H54 (cell line): ENCODE measurements around the gene THSD4.

Experiments used
- DNase-seq: peaks from one replicate; pipeline ENCODE4 v3.0.0; 2011; ENCODE audit warnings: low spot score, mixed read lengths; ENCODE audit not compliant: insufficient read length
- FAIRE-seq: peaks from 3 replicates; lab custom pipeline; 2011; peaks lifted over from hg19 to GRCh38; lab: Jason Lieb, UNC
- POLR2A ChIP-seq: IDR thresholded peaks from 2 replicates; pipeline ENCODE4 v1.6.1; 2011; ENCODE audit warnings: low read depth, mild to moderate bottlenecking, low read length

Gene THSD4

GRCh38 chr15:71109130-71109529, 6.1 kb upstream of the THSD4 start:
- FAIRE-seq, result no peak
- DNase-seq, result no peak
- TF ChIP-seq POLR2A, result no peak

DNA sequence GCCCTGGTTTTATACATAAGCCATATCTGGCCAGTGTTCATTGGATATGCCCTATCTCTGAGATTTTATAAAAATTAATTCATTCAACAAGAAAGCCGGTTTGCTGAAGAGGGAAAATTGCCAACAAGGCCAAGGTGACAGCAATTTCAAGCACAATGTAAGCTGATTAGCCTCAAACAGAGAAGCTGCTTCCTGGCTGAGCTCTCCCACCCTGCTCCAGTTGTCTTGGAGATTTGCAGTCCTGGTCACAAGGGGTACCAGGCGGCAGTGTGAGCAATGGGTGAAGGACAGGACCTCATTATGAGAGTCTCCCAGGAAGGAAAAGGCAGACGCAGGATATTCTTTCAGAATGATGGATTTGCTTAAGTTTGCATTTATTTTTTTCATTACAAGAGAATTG, 5.4 kb upstream of the THSD4 start:
- FAIRE-seq (no peak), DNase-seq (no peak)
- no peak for TF ChIP-seq POLR2A

GRCh38 chr15:71110405-71111180, 4.7 kb upstream of the THSD4 start:
- no peak for TF ChIP-seq POLR2A
- FAIRE-seq, result no peak
- no peak for DNase-seq

GRCh38 chr15:71111181-71111565, 4.1 kb upstream of the THSD4 start:
- FAIRE-seq (no peak), DNase-seq (no peak)
- no peak for TF ChIP-seq POLR2A

- no peak for TF ChIP-seq POLR2A
These were observed 3.3 kb upstream of the THSD4 start for GRCh38 chr15:71111950-71112349.

GRCh38 chr15:71112429-71112828, 2.8 kb upstream of the THSD4 start:
- DNase-seq (no peak), FAIRE-seq (no peak)
- TF ChIP-seq POLR2A, result no peak

More at GRCh38 chr15:71111950-71112349, 3.3 kb upstream of the THSD4 start:
- DNase-seq (no peak), FAIRE-seq (no peak)

DNA sequence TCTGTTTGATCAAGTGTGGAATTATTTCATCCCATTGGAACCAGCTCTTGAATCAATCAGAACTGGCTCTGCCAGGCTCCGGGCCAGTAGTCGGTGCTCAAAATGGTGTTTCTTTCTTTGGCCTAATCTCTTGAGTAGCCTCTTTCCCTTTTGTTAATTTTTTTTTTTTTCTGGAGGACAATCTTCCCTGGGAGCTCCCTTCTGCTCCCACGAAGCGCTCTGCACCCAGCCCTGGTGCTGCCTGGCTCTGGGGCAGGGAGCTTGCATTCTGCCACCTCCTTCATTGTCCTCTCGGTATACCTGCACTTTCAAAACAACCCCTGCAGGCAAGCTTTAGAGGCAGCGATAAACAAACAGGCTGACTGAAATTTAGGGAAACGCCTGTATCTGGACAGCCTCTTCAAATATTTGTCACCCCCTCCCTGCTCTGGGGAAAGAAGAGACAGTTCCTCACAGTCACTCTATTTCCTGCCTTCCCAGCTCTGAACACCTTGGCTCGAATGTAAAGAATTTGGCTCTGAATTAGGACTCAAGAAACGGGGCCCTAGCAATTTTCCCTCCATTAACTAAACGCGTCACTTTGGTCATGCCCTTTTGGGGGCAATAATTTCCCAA, 1.1 kb upstream of the THSD4 start:
- FAIRE-seq, result no peak
- DNase-seq, result no peak
- TF ChIP-seq POLR2A, result no peak

GRCh38 chr15:71115567-71116351, 488 bp downstream of the THSD4 start:
- no peak for DNase-seq
- TF ChIP-seq POLR2A, result no peak; the same call in 1 of the 2 replicates
- no peak for FAIRE-seq

- FAIRE-seq, result no peak
- no peak for DNase-seq
- no peak for TF ChIP-seq POLR2A
These were observed 1.1 kb downstream of the THSD4 start for GRCh38 chr15:71116366-71116765.

- no peak for DNase-seq
- TF ChIP-seq POLR2A, result no peak
- FAIRE-seq, result no peak
These were observed 1.7 kb downstream of the THSD4 start for GRCh38 chr15:71116942-71117341.

DNA sequence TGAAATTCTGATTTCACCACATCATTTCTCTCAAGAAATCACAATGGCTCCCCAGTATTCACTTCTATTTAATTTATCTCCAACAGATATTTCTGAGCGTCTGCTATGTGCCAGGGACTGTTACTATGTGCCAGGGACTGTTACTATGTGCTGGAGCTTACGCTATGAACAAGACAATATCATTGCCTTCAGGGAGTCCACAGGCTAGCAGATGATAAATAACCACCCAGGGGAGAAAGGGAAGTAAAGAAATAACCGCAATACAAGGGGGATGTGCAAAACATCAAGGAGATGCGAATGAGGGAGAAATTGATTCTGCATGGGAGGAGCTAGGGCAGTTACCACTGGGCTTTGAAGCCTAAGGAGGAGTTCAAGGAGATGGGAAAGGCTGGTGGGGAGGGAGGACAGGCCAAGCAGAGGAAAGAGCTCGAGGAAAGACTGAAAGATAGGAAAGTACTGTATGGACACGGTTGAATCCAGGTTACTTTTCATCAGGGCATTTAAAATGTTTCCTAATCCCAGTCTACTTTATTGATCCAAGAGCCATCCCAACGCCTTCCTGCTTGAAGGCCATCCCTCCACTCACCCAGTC, 2.5 kb downstream of the THSD4 start:
- no peak for TF ChIP-seq POLR2A
- no peak for FAIRE-seq
- no peak for DNase-seq

- TF ChIP-seq POLR2A, result no peak
- no peak for FAIRE-seq
- no peak for DNase-seq
These were observed 3.1 kb downstream of the THSD4 start for GRCh38 chr15:71118345-71118744.

DNA sequence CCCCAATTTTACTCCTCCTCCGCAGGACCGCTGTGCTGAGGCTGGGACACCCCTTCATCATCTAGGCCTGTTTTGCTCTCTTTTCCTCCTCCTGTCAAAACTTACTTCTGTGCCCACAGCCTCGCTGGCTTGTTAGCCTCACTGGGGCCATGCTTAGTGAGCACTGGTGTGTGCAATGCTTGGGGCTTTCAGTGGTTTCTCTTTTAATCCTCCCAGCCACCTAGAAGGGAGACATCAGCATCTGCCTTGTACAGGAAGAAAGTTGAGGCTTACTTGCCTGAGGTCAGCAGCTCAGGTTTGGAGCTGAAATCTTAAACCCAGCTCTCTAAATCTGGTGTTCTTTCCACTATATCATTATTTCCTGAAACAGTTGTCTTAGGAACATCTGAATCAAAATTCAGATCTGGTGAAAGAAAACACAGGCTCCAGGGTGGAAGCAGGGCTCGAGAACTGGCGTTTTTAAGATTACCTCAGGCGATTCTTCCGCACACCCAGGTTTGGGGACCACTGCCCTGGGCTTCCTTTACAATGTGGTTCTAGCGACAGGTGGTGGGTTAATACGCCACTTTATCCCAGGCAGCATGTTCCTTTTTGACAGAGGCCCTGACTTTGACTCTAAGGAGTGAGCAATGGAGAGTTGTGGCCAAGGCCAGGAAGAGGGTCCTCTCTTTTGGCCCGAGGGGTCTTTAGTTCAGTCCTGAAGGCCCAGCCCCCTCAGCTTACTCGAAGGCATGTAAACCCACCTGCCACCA, 3.8 kb downstream of the THSD4 start:
- no peak for TF ChIP-seq POLR2A
- FAIRE-seq (no peak), DNase-seq (no peak)

DNA sequence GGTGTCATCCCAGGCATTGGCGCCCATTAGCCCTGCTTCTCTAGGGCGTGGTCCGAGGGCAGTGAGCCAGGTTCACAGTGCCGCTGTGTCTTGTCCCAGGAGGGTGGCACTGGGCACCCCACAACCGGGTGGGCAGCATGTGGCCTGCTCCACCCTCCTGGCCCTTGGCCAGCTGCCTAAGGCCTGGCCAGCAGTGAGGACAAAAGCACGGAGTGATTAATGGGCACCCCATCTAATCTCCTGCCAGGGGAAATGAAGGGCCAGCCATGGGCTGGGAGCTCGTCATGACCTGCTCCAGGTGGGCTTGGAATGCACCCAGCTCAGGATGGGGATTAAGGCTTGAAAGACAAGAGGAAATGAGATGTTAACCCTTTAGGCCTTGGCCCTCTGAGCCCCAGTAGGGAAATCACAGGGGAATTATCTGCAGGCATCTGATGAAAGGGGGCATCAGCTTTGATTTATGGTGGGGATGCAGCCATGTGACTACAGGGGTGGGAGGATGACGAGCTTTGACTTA, 5.2 kb downstream of the THSD4 start:
- no peak for DNase-seq
- no peak for TF ChIP-seq POLR2A
- no peak for FAIRE-seq
